Measurements from ENCODE around the gene CUL9.

Gene CUL9

GRCh38 chr6:43229803-43230620 lies 48.0 kb downstream of the CUL9 start:
- no peak for DNase-seq (ENCODE audit: low spot score)

- no peak for DNase-seq (ENCODE audit: low spot score)
Observed at GRCh38 chr6:43231053-43231452, 49.1 kb downstream of the CUL9 start.

- DNase-seq (ENCODE audit: low spot score), result no peak
Observed at GRCh38 chr6:43231735-43232450, 49.9 kb downstream of the CUL9 start.

GRCh38 chr6:43235841-43236240 lies 53.8 kb downstream of the CUL9 start:
- DNase-seq (ENCODE audit: low spot score), result no peak

GRCh38 chr6:43239054-43239453 lies 57.1 kb downstream of the CUL9 start:
- DNase-seq (ENCODE audit: low spot score), result no peak

- DNase-seq (ENCODE audit: low spot score), result no peak
Observed at GRCh38 chr6:43240950-43241349, 59.0 kb downstream of the CUL9 start.

- no peak for DNase-seq (ENCODE audit: low spot score)
Observed at GRCh38 chr6:43241446-43241845, 59.5 kb downstream of the CUL9 start.

GRCh38 chr6:43242908-43243663 lies 61.1 kb downstream of the CUL9 start, which contains the start of gene TTBK1:
Gene TTBK1, plus strand, starts transcription at chr6:43243481. Its CDS starts 3,180 bp downstream, at chr6:43246661.
- peak; percentile 21 for DNase-seq (ENCODE audit: low spot score)

- no peak for DNase-seq (ENCODE audit: low spot score)
Observed at GRCh38 chr6:43243664-43244321, 61.8 kb downstream of the CUL9 start.

- DNase-seq (ENCODE audit: low spot score), result peak; percentile 40
Observed at GRCh38 chr6:43246301-43247113, 64.5 kb downstream of the CUL9 start.

- DNase-seq (ENCODE audit: low spot score), result peak; percentile 87
Observed at GRCh38 chr6:43247114-43247999, 65.4 kb downstream of the CUL9 start.

GRCh38 chr6:43248101-43248500 lies 66.1 kb downstream of the CUL9 start:
- DNase-seq (ENCODE audit: low spot score), result no peak

- no peak for DNase-seq (ENCODE audit: low spot score)
Observed at GRCh38 chr6:43248791-43249190, 66.8 kb downstream of the CUL9 start.

- no peak for DNase-seq (ENCODE audit: low spot score)
Observed at GRCh38 chr6:43250992-43251373, 69.0 kb downstream of the CUL9 start.

GRCh38 chr6:43253401-43253800 lies 71.4 kb downstream of the CUL9 start:
- DNase-seq (ENCODE audit: low spot score), result no peak

- peak; percentile 36 for DNase-seq (ENCODE audit: low spot score)
Observed at GRCh38 chr6:43254138-43254817, 72.3 kb downstream of the CUL9 start.

GRCh38 chr6:43254846-43255245 lies 72.8 kb downstream of the CUL9 start:
- DNase-seq (ENCODE audit: low spot score), result no peak

- no peak for DNase-seq (ENCODE audit: low spot score)
Observed at GRCh38 chr6:43255408-43256054, 73.5 kb downstream of the CUL9 start.
